Measurements from ENCODE around the gene DCLRE1A. TPM values are rescaled to one million over a fixed set of nuclear protein-coding genes. Genes with fewer than 3 reads are reported as not detected.
"Not testable (repeated sequence)": the region's sequence is repeated elsewhere in the genome, so short reads cannot be mapped to it uniquely, and the experiment has no call there.

Gene DCLRE1A
- total RNA-seq, 4 donors from 2014 or later = 4.0 to 7.7 (median 6.0) TPM

DNA sequence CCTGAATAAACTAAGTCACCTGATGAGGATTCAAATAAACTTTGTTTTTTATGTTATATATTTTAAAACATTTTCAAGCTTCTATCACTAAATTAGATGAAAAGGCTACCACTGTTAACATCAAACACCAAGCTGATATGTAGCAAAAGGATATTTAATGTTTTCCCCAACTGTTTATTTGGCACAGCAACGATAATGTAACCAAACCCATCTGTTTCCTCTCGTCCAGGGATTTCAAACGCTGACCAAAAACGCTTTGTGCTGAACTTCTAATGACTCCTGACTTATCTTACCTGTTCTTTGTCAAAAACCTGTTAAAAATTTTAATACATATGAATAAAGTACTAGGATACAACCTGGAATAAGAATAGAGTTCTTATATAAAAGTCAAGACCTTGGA, 30.5 kb downstream of the DCLRE1A start:
- Histone ChIP-seq H3K4me3 (no peak overlapping the region), H3K27me3 (no peaks in the 10 kb centered on the region), H3K9me3 (no peaks in the 10 kb centered on the region), H3K27ac (no peak overlapping the region), H3K4me1 (no peaks in the 10 kb centered on the region), H3K36me3 (no peaks in the 10 kb centered on the region)
- DNase-seq = no peak
- TF ChIP-seq, protein P1, sequence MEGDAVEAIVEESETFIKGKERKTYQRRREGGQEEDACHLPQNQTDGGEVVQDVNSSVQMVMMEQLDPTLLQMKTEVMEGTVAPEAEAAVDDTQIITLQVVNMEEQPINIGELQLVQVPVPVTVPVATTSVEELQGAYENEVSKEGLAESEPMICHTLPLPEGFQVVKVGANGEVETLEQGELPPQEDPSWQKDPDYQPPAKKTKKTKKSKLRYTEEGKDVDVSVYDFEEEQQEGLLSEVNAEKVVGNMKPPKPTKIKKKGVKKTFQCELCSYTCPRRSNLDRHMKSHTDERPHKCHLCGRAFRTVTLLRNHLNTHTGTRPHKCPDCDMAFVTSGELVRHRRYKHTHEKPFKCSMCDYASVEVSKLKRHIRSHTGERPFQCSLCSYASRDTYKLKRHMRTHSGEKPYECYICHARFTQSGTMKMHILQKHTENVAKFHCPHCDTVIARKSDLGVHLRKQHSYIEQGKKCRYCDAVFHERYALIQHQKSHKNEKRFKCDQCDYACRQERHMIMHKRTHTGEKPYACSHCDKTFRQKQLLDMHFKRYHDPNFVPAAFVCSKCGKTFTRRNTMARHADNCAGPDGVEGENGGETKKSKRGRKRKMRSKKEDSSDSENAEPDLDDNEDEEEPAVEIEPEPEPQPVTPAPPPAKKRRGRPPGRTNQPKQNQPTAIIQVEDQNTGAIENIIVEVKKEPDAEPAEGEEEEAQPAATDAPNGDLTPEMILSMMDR (IDR thresholded peaks at IDR 0.05) = no peak
- TF ChIP-seq POLR2A (IDR thresholded peaks at IDR 0.05) = no peak

DNA sequence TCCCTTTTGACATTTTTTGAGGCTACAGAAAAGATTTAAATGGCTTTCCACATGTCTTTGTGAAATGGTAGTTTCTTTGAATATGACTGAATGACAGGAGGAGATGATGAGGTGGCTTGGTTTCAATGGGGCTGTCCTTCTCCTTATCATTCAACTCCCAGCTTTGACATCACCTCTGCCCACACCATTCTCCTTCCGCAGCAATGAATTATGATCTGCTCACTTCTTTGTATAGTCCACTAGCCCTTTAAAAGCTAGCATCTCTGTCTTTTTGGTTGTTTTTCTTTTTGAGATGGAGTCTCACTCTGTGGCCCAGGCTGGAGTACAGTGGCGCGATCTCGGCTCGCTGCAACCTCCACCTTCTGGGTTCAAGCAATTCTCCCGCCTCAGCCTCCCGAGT, 31.7 kb downstream of the DCLRE1A start:
- no peaks in the 10 kb centered on the region for H3K9me3 ChIP-seq
- H3K4me3 ChIP-seq = no peak overlapping the region
- no peak for TF ChIP-seq POLR2A (IDR thresholded peaks at IDR 0.05)
- no peak for DNase-seq
- no peaks in the 10 kb centered on the region for H3K27me3 ChIP-seq
- H3K36me3 ChIP-seq = no peaks in the 10 kb centered on the region
- H3K4me1 ChIP-seq = no peaks in the 10 kb centered on the region
- no peak overlapping the region for H3K27ac ChIP-seq

- DNase-seq, H3K9me3 ChIP-seq: not testable (repeated sequence)
Observed at GRCh38 chr10:113821306-113821705, 32.6 kb downstream of the DCLRE1A start.

DNA sequence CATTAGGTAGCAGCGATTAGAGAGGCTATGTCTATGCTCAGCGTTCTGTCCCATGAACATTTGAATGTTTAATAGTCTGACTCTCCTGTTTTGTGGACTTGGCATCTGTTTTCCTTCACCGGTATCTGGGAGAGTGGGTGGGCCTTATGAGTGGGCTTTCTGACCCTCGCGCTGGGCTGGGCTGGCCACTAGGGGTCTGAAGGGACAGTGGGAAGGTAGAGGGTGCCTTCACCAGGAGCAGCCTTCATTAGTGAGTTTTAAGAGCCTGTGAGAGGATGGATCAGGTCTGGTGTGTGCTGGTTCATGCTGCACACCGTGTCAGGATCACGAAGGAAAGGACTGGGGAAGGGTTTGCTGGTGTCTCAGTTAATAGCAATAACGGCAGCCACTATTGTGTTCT, 33.4 kb downstream of the DCLRE1A start:
- TF ChIP-seq POLR2A (IDR thresholded peaks at IDR 0.05) = no peak
- TF ChIP-seq, protein P1 (IDR thresholded peaks at IDR 0.05) = no peak
- Histone ChIP-seq H3K27me3 (no peaks in the 10 kb centered on the region), H3K36me3 (no peaks in the 10 kb centered on the region), H3K4me1 (no peaks in the 10 kb centered on the region), H3K4me3 (no peak overlapping the region), H3K27ac (no peak overlapping the region), H3K9me3 (no peaks in the 10 kb centered on the region)
- no peak for DNase-seq

More at GRCh38 chr10:113821306-113821705, 32.6 kb downstream of the DCLRE1A start:
- not testable (repeated sequence) for H3K4me1 ChIP-seq, H3K27me3 ChIP-seq, H3K27ac ChIP-seq, H3K4me3 ChIP-seq, H3K36me3 ChIP-seq

DNA sequence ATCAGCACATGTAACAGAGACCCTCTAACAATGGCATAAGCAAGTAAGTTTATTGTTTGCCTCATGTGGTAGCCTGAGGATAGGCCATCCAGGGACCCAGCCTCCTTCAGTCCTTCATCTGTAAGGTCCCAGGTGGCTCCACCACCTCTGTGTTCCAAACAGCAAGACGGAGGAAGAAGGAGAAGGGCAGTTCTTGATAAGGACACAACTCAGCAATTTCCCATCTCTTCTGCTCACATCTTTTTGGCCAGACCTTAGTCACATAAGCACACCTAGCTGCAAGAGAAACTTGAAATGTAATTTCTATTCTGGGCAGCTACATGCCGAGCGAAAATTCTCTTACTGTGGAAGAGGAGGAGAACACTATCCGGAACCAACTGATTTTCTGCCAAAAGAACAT, 33.9 kb downstream of the DCLRE1A start:
- no peak overlapping the region for H3K4me3 ChIP-seq
- DNase-seq = no peak
- H3K4me1 ChIP-seq = no peaks in the 10 kb centered on the region
- H3K27ac ChIP-seq = no peak overlapping the region
- H3K9me3 ChIP-seq = no peaks in the 10 kb centered on the region
- no peaks in the 10 kb centered on the region for H3K27me3 ChIP-seq
- H3K36me3 ChIP-seq = no peaks in the 10 kb centered on the region
- no peak for TF ChIP-seq POLR2A (IDR thresholded peaks at IDR 0.05)
- TF ChIP-seq, protein P1 (IDR thresholded peaks at IDR 0.05) = no peak

DNA sequence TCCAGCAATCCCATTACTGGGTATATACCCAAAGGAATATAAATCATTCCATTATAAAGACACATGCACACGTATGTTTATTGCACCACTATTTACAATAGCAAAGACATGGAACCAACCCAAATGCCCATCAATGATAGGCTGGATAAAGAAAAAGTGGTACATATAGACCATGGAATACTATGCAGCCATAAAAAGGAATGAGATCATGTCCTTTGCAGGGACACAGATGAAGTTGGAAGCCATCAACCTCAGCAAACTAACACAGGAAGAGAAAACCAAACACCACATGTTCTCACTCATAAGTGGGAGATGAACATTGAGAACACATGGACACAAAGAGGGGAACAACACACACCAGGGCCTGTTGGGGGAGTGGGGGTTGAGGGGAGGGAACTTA, 39.2 kb downstream of the DCLRE1A start:
- H3K27ac ChIP-seq, DNase-seq, H3K9me3 ChIP-seq, H3K27me3 ChIP-seq, H3K4me1 ChIP-seq, H3K36me3 ChIP-seq, H3K4me3 ChIP-seq: not testable (repeated sequence)

DNA sequence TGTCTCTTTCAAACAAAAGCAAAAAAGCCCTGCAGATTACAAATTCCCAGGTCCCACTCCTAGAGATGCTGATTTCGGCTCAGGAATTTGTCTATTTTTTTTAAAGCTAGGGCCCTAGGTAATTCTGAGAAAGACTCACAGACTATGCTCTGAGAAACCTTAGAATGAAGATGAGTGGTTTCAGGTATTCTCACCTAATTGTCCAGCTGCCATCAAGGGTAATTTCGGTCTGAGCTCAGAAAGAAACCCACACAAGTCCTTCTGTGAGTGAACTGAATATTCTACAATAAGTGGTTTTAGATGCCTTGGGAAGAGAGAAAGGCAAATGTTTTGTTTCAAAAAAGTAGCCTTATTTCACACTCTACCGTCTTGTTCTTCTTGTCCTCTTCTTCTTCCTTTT, 45.7 kb downstream of the DCLRE1A start:
- Histone ChIP-seq H3K9me3 (no peaks in the 10 kb centered on the region), H3K4me1 (no peaks in the 10 kb centered on the region), H3K27ac (no peak overlapping the region), H3K36me3 (no peaks in the 10 kb centered on the region), H3K27me3 (no peaks in the 10 kb centered on the region), H3K4me3 (no peak overlapping the region)
- TF ChIP-seq, protein P1 (IDR thresholded peaks at IDR 0.05) = no peak
- TF ChIP-seq POLR2A (IDR thresholded peaks at IDR 0.05) = no peak
- DNase-seq = no peak

All from Peyer's patch (tissue), 4 donors.